Spleen (tissue), 7 donors: ENCODE results near the gene ARMS2.

ENCODE experiments used
- CTCF ChIP-seq, 11 experiments: fragments of 200-600 bp in 7 of 11; fragments of 450-650 bp in 4 of 11; sonication (generic) in 4 of 11; IDR thresholded peaks in 8 of 11; conservative IDR thresholded peaks in 3 of 11; 1 replicate in 7 of 11; 2 replicates in 4 of 11; pipeline versions ENCODE4 v1.4.0 to v1.8.0; 2016 to 2021; ENCODE audit warnings: antibody characterized with exemption in 11 of 11, inconsistent platforms in 4 of 11, mild to moderate bottlenecking in 1 of 11
- POLR2AphosphoS5 ChIP-seq, 3 donors: sonication (generic); formaldehyde crosslinking; IDR thresholded peaks; one replicate each; pipeline ENCODE4 v1.5.1; 2017; ENCODE audit warnings: antibody characterized with exemption in 3 of 3
- donor health status: DM: no; HTN: no; CAD: no; lungs with moderate emphysema.
- donor health status: DM: no; HTN: no; CAD: no.
- donor health status: DM: no; HTN: no; CAD: no.

- TF ChIP-seq CTCF (IDR thresholded peaks at IDR 0.05 in 8 of 11, conservative IDR thresholded peaks at IDR 0.05 in 3 of 11) (no peak), POLR2AphosphoS5 (IDR thresholded peaks at IDR 0.05) (no peak)
Observed at GRCh38 chr10:122481296-122482056, 27.0 kb downstream of the ARMS2 start.
